IPS-11a (cell line): ENCODE measurements around the gene MYRIP.

Source experiments
- H3K4me3 ChIP-seq: one replicate; pipeline ENCODE4 v1.5.1; 2013; ENCODE audit warnings: low read depth, low read length, control low read depth

Gene MYRIP

DNA sequence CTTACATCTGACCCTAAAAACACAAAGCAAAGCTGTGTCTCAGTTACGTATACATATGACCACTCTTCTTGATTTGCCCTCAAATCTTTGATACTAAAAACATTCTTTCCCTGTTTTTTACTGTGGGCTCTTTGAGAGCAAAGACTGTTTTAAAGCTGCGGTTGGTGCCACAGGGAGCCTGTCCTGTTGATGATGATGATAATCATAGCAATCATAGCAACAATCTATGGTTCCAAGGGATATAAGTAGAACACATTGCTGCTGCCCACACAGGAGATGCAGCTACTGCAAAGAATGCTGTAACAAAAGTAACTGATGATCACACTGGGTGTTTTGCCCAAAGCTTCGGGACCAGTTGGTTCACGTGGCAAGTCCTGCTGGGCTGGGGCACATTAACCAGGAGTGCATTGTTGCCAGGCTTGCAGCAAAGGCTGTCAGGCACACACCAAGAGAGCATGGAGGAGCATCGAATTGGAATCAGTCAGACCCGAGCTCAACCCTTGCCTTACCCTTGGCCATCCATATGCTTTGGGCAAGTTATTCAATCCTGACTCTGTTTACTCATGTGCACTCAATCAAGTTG, 368.7 kb downstream of the MYRIP start:
- H3K4me3 ChIP-seq = no peak overlapping the region

GRCh38 chr3:40179016-40179415, 369.6 kb downstream of the MYRIP start:
- no peak overlapping the region for H3K4me3 ChIP-seq

DNA sequence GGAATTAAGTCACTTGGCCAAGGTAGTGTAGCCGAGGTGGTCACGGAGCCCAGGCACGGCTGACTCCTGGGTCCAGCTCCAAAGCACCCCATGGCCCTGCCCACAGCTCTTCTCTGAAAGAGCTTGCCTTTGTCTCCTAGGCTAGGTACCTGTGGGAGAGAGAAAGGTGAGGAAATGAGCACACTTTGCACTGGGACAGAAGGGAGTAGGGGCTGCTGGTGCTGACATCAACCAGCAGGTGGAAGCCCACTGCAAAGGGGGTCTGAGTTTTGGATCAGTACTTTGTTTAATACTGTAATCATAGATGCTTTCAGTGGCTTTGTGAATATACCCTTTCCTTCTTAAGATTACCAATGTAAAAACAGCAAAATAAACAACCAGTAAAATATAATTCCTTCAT, 371.8 kb downstream of the MYRIP start:
- H3K4me3 ChIP-seq = no peak overlapping the region

DNA sequence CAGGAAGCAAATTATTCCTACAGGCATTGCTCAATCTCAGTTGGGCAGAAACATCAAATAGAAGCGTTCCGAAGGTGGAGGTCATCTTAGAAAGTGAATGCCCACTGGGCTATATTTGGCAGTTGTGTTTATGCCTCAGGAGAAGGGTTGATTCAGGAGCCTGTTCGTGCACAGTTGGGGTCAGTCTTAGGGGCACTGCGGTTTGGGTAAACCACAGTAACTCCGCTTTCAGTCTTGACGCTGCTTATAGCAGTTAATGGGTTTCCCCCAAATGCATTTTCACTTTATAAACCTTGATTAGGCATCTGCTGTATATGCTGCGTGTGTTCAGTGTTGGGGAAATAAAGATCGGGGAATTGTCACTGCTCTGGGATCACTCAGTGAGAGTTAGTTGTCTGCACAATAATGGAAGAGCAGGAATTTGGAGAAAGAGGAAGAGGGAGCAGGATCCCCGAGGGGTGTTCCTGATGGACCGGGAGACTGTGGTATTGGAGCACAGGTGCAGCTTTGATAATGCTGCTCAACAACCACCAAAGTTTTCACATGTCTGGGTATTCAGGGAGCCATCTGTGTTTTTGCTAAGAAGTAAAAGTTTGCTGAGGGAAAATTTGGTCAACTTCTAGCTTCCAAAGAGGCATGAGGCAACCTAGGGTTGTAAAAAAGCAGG, 375.8 kb downstream of the MYRIP start:
- H3K4me3 ChIP-seq = no peak overlapping the region

DNA sequence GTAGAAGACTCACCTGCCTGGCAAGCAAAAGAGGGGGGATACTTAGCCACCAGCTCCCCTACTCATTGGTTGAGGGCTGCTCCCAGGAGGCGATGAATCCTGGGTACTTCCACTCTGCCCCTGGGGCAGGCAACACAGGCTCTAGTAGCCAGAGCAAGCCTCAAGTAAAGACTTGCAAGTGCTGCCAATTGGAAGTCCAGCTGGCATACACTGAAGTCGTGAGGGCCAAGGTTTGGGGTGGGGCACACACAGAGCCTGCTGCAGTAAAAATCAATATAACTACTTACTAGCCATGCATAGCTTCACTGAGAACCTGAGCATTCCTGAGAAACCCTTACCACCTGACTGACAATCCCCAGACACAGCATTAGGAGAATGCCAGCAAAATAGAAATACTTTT, 377.1 kb downstream of the MYRIP start:
- no peak overlapping the region for H3K4me3 ChIP-seq

GRCh38 chr3:40187945-40188344, 378.5 kb downstream of the MYRIP start:
- no peak overlapping the region for H3K4me3 ChIP-seq

DNA sequence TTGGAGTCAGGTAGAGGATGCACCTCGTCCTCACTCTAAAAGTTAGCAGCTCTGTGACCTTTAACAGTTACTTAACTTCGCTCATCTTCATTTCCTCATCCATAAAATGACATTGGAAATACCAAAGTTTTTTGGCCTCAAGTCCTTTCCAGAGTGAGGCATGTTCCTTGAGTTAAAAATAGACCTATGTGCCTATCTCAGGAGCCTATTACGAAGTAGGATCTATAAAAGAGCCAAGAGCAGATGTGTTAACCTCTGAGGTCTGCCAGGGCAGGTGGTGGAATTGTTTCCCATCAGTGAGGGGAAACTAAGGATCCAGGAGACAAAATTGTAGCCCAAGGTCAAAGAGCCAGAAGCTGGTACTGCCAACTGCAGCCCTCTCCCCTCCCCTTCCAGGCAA, 379.7 kb downstream of the MYRIP start:
- H3K4me3 ChIP-seq = no peak overlapping the region

DNA sequence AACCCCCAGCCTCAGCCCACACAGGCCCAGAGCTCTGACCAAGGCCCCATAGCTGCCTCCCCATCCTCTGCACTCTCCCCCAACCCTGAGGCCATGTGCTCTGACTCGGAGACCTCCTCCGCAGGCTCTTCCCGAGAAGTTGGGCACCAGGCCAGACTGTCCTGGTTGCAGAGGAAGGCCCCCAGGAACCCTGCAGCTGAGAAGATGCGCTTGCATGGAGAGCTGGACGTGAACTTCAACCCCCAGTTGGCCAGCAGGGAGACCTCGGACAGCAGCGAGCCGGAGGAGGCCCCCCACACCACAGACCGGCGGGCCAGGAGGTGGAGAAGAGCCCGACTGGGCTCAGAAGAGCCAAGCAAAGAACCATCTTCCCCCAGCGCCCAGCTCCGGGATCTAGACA, 380.6 kb downstream of the MYRIP start:
- no peak overlapping the region for H3K4me3 ChIP-seq

GRCh38 chr3:40191251-40191650, 381.8 kb downstream of the MYRIP start:
- H3K4me3 ChIP-seq = no peak overlapping the region

DNA sequence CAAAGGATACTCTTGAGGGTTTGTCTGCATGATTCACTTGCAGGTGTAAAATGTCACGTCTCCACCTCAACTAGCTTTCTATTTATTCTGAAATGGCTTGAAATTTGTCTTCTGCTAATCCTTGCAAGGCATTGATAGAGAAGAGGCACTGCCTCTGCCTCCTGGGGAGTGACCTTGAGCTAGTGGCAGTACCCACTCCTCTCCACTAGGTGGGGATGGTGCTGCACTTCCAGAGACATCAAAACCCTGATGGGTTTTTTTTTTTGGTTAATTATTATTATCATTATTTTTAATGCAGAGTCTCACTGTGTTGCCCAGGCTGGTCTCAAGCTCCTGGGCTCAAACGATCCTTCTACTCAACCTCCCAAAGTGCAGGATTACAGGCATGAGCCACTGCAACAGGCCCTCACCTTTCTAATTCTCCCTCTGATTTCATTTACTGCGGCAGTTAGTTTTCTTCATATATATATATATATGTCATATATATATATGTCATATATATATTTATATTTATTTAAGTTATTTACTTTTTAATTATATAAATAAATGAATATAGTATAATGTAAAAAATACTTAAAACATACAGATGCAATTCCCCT, 382.5 kb downstream of the MYRIP start:
- no peak overlapping the region for H3K4me3 ChIP-seq

- H3K4me3 ChIP-seq = no peak overlapping the region
These were observed 383.2 kb downstream of the MYRIP start for GRCh38 chr3:40192628-40193027.

DNA sequence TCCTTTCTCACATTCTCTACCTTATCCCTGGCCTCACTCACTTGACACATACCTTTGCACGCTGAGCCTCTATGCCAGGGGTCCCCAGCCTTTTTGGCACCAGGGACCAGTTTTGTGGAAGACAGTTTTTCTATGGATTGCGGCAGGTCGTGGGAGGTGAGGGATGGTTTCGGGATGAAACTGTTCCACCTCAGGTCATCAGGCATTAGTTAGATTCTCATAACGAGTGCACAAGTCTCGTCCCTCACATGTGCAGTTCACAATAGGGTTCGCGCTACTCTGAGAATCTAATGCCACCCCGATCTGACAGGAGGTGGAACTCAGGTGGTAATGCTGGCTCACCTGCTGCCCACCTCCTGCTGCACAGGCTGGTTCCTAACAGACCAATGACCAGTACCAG, 387.6 kb downstream of the MYRIP start:
- H3K4me3 ChIP-seq = no peak overlapping the region

GRCh38 chr3:40200692-40201316, 391.4 kb downstream of the MYRIP start:
- H3K4me3 ChIP-seq = no peak overlapping the region

DNA sequence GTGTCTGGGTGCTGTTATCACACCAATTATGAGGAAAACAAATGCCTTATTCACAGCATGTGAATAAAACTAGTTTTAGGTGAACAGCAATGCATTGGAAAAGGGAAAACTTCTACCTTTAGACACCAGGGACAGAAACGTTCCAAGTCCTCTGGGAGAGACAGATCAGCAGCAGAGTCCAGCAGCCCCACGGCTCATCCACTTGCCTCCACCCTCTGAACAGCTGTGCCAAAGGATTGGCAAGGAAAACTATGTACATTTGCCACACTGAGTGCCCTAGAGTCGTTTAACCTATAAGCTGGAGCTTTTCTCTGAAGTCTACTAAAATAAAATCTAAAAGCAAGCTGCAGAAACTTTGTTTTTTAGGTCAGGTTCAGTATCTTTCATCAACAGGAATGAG, 392.4 kb downstream of the MYRIP start:
- H3K4me3 ChIP-seq = no peak overlapping the region

GRCh38 chr3:40206522-40206921, 397.1 kb downstream of the MYRIP start:
- no peak overlapping the region for H3K4me3 ChIP-seq

GRCh38 chr3:40207796-40208195, 398.4 kb downstream of the MYRIP start:
- H3K4me3 ChIP-seq = no peak overlapping the region

- no peak overlapping the region for H3K4me3 ChIP-seq
These were observed 398.8 kb downstream of the MYRIP start for GRCh38 chr3:40208251-40208650.

- no peak overlapping the region for H3K4me3 ChIP-seq
These were observed 402.2 kb downstream of the MYRIP start for GRCh38 chr3:40211579-40211978.

GRCh38 chr3:40213556-40213955, 404.1 kb downstream of the MYRIP start:
- H3K4me3 ChIP-seq = no peak overlapping the region

DNA sequence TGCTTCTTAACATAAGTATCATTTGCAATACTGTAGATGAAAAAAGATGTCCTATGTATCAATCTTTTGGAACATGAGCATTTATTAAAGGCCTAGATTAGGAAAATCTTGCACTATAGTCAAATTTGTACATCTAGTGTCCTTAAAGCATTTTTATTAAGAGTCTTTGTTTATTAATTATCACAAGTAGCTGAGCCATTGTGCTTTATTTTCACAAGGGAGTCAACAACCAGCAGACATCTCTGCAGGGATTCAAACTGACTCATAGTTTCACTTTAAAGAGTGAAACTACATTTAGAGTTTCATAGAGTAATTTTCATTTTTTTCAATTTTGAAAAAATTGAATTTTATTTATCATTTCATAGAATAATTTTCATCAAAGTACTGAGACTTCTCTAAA, 405.6 kb downstream of the MYRIP start:
- H3K4me3 ChIP-seq = no peak overlapping the region

- H3K4me3 ChIP-seq = no peak overlapping the region
These were observed 407.1 kb downstream of the MYRIP start for GRCh38 chr3:40216471-40216870.

DNA sequence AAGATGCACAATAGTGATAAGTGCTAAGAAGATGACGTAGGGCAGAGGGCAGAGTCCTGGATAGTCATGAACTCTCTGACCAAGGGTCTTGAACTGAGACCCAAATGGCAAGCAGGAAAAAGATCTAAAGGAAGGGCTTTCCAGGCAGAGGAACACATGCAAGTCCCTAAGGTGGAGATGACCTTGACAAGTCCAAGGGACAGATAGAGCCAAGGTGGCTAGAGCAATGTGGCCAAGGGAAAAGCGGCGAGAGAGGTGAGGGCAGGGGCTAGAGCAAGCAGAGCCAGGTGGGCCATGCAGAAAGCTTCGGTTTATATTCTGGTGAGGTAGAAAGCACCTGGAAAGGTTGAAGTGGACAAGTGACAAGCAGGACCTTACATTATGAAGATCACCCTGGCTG, 414.4 kb downstream of the MYRIP start:
- H3K4me3 ChIP-seq = no peak overlapping the region
